ENCODE data around the gene EVX1. TPM values are rescaled to one million over a fixed set of nuclear protein-coding genes. Genes with fewer than 3 reads are reported as not detected.
A peak's percentile ranks its signal among the peaks of the same experiment; 100 is the strongest.

Gene EVX1
- total RNA-seq, 1 experiment from 2014 or later: 0.33 TPM

GRCh38 chr7:27235387-27236311, 7.0 kb upstream of the EVX1 start:
- TF ChIP-seq CTCF (conservative IDR thresholded peaks at IDR 0.05; ENCODE audit: low read depth, low read length) (peak; percentile 75), EZH2phosphoT487 (IDR thresholded peaks at IDR 0.05; ENCODE audit: borderline replicate concordance, low read length) (no peak)
- ChIA-PET CTCF (no interaction called here), POLR2A (ENCODE audit: unreplicated experiment) (no interaction called here)
- Histone ChIP-seq H3K4me3 (ENCODE audit: low read length) (peak overlapping the region; percentile 72), H4K20me1 (ENCODE audit: low read length) (no peaks in the 10 kb centered on the region), H3K27me3 (ENCODE audit: low read length) (no peaks in the 10 kb centered on the region), H2AFZ (ENCODE audit: low read length) (peak overlapping the region; percentile 89), H3K9me3 (ENCODE audit: low read length) (no peaks in the 10 kb centered on the region), H3K27ac (ENCODE audit: low read length) (no peak overlapping the region), H3K79me2 (ENCODE audit: low read length) (no peaks in the 10 kb centered on the region), H3K4me2 (ENCODE audit: low read length) (peak overlapping the region; percentile 89), H3K9ac (ENCODE audit: low read length) (peak overlapping the region; percentile 59), H3K36me3 (ENCODE audit: low read depth, low read length) (no peaks in the 10 kb centered on the region), H3K9me2 (replicated peaks; ENCODE audit: low read length) (no peaks in the 10 kb centered on the region), H3K4me1 (ENCODE audit: insufficient read depth, low read length) (peaks cover 9% of the 10 kb centered on the region; the same call in 1 of the 2 replicates), H3F3A (ENCODE audit: low read length, unreplicated experiment) (no peaks in the 10 kb centered on the region)
- intact Hi-C loops (cut with micrococcal nuclease): loop anchor here (1.0 to 5.0 kb wide), 4 partner anchors 40 to 370 kb away; no protein-coding TSS in a partner anchor
- ATAC-seq (peak; percentile 76), DNase-seq (peak; percentile 62)
- TSS peak; percentile 32 for BruUV-seq (replicated peaks)

GRCh38 chr7:27237735-27238334, 4.8 kb upstream of the EVX1 start:
- Histone ChIP-seq H3K79me2 (ENCODE audit: low read length) (no peaks in the 10 kb centered on the region), H3K9me3 (ENCODE audit: low read length) (no peaks in the 10 kb centered on the region), H3K36me3 (ENCODE audit: low read depth, low read length) (no peaks in the 10 kb centered on the region), H3K9me2 (replicated peaks; ENCODE audit: low read length) (no peaks in the 10 kb centered on the region), H3F3A (ENCODE audit: low read length, unreplicated experiment) (no peaks in the 10 kb centered on the region), H3K4me3 (ENCODE audit: low read length) (no peak overlapping the region), H2AFZ (ENCODE audit: low read length) (no peak overlapping the region), H3K4me1 (ENCODE audit: insufficient read depth, low read length) (peaks cover 9% of the 10 kb centered on the region; the same call in 1 of the 2 replicates), H3K4me2 (ENCODE audit: low read length) (no peak overlapping the region), H4K20me1 (ENCODE audit: low read length) (no peaks in the 10 kb centered on the region), H3K27ac (ENCODE audit: low read length) (no peak overlapping the region), H3K27me3 (ENCODE audit: low read length) (peaks cover 3% of the 10 kb centered on the region; the same call in 1 of the 2 replicates), H3K9ac (ENCODE audit: low read length) (no peak overlapping the region)
- BruUV-seq (replicated peaks): no TSS peak
- intact Hi-C loops (cut with micrococcal nuclease): loop anchor here (5.0 kb wide), 1 partner anchor 184 kb away; no protein-coding TSS in a partner anchor
- peak; percentile 58 for DNase-seq
- ChIA-PET CTCF (interaction anchor here (0.7 to 1.1 kb wide), 2 partner anchors 160 to 368 kb away, joined by 3 to 10 read pairs; no protein-coding TSS in a partner anchor), POLR2A (ENCODE audit: unreplicated experiment) (interaction anchor here (0.7 kb wide), 1 partner anchor 13 kb away, joined by 3 read pairs; no protein-coding TSS in a partner anchor)
- TF ChIP-seq EZH2phosphoT487 (IDR thresholded peaks at IDR 0.05; ENCODE audit: borderline replicate concordance, low read length): no peak
- TF ChIP-seq CTCF (conservative IDR thresholded peaks at IDR 0.05; ENCODE audit: low read depth, low read length): no peak
- no peak for TF ChIP-seq EZH2 (IDR thresholded peaks at IDR 0.05; ENCODE audit: low read length, unreplicated experiment)
- peak; percentile 48 for ATAC-seq

Measured in PC-3 (cell line).